Muscle layer of duodenum (tissue), 2 donors: Measurements from ENCODE around the gene CPED1.
A peak's percentile ranks its signal among the peaks of the same experiment; 100 is the strongest.
"Not testable (repeated sequence)": the region's sequence is repeated elsewhere in the genome, so short reads cannot be mapped to it uniquely, and the experiment has no call there.

Experiments used
- H3K27ac ChIP-seq: one replicate; pipeline ENCODE4 v1.7.0; 2013; ENCODE audit warnings: mild to moderate bottlenecking, low read length
- H3K27me3 ChIP-seq: one replicate; pipeline ENCODE4 v1.7.0; 2013; ENCODE audit warnings: low read depth, mild to moderate bottlenecking, control low read depth, low read length
- H3K36me3 ChIP-seq, 2 donors: one replicate each; pipeline ENCODE4 v1.7.0; 2013; ENCODE audit warnings: low read length in 2 of 2, control low read depth in 1 of 2, mild to moderate bottlenecking in 1 of 2; ENCODE audit not compliant: insufficient read depth in 2 of 2, control insufficient read depth in 1 of 2
- H3K4me1 ChIP-seq, 2 donors: one replicate each; pipeline ENCODE4 v1.7.0; 2013; ENCODE audit warnings: low read length in 2 of 2, mild to moderate bottlenecking in 2 of 2, control low read depth in 1 of 2, moderate library complexity in 1 of 2; ENCODE audit not compliant: insufficient read depth in 2 of 2, control insufficient read depth in 1 of 2
- H3K4me3 ChIP-seq, 2 donors: one replicate each; pipeline ENCODE4 v1.7.0; 2013; ENCODE audit warnings: low read length in 2 of 2, low read depth in 1 of 2, mild to moderate bottlenecking in 1 of 2
- H3K9me3 ChIP-seq, 2 donors: one replicate each; pipeline ENCODE4 v1.7.0; 2013; ENCODE audit warnings: low read length in 2 of 2, control low read depth in 1 of 2, mild to moderate bottlenecking in 1 of 2; ENCODE audit not compliant: control insufficient read depth in 1 of 2
- donor health status: healthy.

CPED1 gene

DNA sequence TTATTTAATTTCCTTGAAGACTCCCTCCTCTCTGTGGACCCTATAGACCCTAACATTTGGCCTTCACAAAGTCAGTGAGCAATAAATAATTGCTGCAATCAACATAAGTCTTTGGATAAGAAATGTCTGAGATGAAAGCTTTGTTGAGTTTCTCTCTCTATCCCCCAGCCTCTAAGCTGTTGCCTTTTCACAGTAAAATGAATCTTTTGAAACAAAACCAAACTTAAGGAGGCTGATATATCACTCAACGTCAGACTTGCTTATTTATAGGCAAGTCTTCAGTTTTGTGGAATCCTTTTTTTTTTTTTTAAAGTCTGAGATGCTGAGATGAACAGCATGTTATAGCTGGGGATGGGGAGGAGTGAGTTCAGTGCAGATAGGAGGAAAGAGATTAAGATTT is 10.0 kb downstream of the CPED1 start:
- H3K4me1 ChIP-seq = peaks cover 9 to 42% of the 10 kb centered on the region in 2 donors
- peak overlapping the region; percentile 78 for H3K27ac ChIP-seq
- no peak overlapping the region for H3K4me3 ChIP-seq
- no peaks in the 10 kb centered on the region for H3K9me3 ChIP-seq
- H3K27me3 ChIP-seq = no peaks in the 10 kb centered on the region
- H3K36me3 ChIP-seq = no peaks in the 10 kb centered on the region

DNA sequence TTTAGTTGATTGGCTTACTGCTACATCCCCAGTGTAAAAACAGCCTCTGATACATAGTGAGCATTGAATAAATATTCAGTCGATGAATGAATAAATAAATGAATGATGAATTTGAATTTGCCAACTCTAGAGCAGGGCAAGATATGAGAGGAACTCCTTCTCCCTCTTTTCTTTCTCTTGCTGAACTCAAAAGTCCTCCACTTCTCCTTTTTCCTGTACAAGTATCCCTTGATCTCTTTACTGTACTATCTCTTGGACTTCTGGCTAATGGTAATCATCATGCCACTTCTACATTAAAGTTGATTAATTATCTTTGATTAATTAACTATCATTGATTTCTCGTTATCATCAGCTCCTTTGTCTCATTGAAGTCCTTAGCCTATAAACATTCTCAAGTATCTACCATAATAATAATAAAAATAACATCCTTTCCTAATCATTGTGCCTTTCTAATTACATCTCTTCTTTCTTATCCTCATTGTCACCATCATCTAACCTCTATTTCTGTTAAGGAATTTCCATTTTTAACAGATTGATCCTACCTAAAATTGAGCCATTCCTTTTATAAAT is 10.6 kb downstream of the CPED1 start:
- Histone ChIP-seq H3K4me1 (peaks cover 9 to 41% of the 10 kb centered on the region in 2 donors), H3K9me3 (no peaks in the 10 kb centered on the region), H3K27me3 (no peaks in the 10 kb centered on the region), H3K36me3 (no peaks in the 10 kb centered on the region), H3K4me3 (no peak overlapping the region), H3K27ac (peak overlapping the region; percentile 78)

DNA sequence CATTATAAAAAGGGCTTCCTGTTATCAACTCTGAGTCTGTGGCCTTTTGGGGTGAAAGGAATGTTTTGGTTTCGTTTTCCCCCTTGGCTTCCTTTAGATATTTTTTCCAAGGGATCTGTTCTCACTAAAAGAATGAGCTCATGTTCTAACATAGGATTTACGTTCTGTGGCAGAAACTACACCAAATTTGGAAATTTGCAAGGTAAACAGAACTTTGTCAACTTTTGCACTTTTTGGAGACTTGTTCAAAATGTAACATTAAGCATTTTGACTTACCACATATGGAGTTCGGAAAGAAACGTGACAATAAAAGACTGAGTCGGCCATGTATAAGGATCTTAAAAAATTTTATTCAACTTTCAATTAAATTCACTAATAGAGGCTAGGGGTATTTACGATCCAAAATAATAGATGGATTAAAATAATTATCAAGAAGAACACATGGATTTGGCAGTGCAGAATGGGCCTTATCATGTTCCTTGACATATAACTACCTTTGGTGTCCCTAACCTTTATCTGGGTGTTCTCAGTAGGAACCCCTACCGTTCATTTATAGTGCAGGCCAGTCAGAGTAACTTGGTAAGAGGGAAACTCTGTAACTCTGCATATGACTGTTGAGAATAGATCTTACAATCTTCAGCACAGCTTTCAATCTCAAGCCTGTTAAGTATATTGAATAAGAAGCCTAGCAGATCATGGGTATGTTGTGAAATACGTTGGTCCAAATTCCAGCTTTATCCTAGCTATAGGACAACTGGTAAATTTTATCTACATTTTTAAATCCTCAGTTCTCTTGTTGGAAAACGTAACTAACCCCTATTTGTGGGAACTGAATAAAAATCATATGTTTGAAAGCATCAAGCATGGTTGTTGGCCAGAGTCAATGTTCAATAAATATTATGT is 11.8 kb downstream of the CPED1 start:
- H3K9me3 ChIP-seq = no peaks in the 10 kb centered on the region
- H3K27ac ChIP-seq = peak overlapping the region; percentile 78
- peaks cover 9 to 37% of the 10 kb centered on the region in 2 donors for H3K4me1 ChIP-seq
- H3K4me3 ChIP-seq = peak overlapping the region in 1 of 2 donors; percentile 27
- H3K36me3 ChIP-seq = no peaks in the 10 kb centered on the region
- H3K27me3 ChIP-seq = no peaks in the 10 kb centered on the region

GRCh38 chr7:121001234-121001906 is 12.9 kb downstream of the CPED1 start:
- peak overlapping the region; percentile 78 for H3K27ac ChIP-seq
- H3K27me3 ChIP-seq = no peaks in the 10 kb centered on the region
- H3K9me3 ChIP-seq = no peaks in the 10 kb centered on the region
- no peaks in the 10 kb centered on the region for H3K36me3 ChIP-seq
- H3K4me1 ChIP-seq = peaks cover 9 to 38% of the 10 kb centered on the region in 2 donors
- H3K4me3 ChIP-seq = no peak overlapping the region

- H3K4me1 ChIP-seq = peaks cover 9 to 37% of the 10 kb centered on the region in 2 donors
- H3K9me3 ChIP-seq = no peaks in the 10 kb centered on the region
- H3K4me3 ChIP-seq = no peak overlapping the region
- H3K36me3 ChIP-seq = no peaks in the 10 kb centered on the region
- H3K27ac ChIP-seq = peak overlapping the region; percentile 3
- H3K27me3 ChIP-seq = no peaks in the 10 kb centered on the region
Measured at GRCh38 chr7:121002048-121002756, 13.7 kb downstream of the CPED1 start.

GRCh38 chr7:121002757-121003200 is 14.3 kb downstream of the CPED1 start:
- H3K36me3 ChIP-seq = no peaks in the 10 kb centered on the region
- no peaks in the 10 kb centered on the region for H3K9me3 ChIP-seq
- no peaks in the 10 kb centered on the region for H3K27me3 ChIP-seq
- H3K27ac ChIP-seq = peak overlapping the region; percentile 3
- no peak overlapping the region for H3K4me3 ChIP-seq
- H3K4me1 ChIP-seq = peaks cover 9 to 33% of the 10 kb centered on the region in 2 donors

DNA sequence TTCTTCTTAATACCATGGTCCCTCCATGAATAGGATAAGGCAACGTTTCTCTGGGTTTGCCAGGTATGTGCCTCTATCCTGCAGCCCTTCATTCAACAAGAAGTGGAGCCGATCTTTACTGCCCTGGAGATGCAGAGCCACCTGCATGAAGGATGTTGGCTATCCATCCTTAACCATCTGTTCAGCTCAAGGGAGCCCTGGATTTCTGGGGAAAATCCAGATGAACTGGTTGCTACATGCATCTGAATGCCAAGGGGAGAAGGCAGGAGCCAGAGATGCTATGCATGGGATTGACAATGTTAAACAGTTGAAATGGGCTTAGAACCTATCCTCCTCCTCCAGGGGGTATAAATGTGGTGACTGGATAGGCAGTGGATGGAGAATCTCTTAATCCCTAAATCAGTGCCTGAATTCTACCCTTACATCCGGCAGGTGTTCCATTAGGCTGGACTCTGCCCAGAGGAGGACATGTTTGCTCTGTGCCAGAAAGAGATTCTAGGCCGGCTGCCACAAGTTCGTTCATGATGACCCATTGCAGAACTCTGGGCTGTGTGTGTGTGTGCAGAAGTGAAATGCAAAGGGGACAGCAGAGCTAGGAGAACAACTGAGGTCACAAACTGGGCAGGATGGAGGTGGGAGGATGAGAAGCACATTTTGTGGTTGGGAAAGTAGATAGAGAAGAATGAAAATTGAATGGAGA is 15.6 kb downstream of the CPED1 start:
- H3K36me3 ChIP-seq = no peaks in the 10 kb centered on the region
- peaks cover 5 to 26% of the 10 kb centered on the region in 2 donors for H3K4me1 ChIP-seq
- H3K9me3 ChIP-seq = no peaks in the 10 kb centered on the region
- H3K4me3 ChIP-seq = no peak overlapping the region
- no peaks in the 10 kb centered on the region for H3K27me3 ChIP-seq
- no peak overlapping the region for H3K27ac ChIP-seq

GRCh38 chr7:121005058-121005457 is 16.5 kb downstream of the CPED1 start:
- not testable (repeated sequence) for H3K36me3 ChIP-seq, H3K27ac ChIP-seq, H3K9me3 ChIP-seq, H3K27me3 ChIP-seq, H3K4me3 ChIP-seq
- peaks cover 2 to 25% of the 10 kb centered on the region in 2 donors for H3K4me1 ChIP-seq

DNA sequence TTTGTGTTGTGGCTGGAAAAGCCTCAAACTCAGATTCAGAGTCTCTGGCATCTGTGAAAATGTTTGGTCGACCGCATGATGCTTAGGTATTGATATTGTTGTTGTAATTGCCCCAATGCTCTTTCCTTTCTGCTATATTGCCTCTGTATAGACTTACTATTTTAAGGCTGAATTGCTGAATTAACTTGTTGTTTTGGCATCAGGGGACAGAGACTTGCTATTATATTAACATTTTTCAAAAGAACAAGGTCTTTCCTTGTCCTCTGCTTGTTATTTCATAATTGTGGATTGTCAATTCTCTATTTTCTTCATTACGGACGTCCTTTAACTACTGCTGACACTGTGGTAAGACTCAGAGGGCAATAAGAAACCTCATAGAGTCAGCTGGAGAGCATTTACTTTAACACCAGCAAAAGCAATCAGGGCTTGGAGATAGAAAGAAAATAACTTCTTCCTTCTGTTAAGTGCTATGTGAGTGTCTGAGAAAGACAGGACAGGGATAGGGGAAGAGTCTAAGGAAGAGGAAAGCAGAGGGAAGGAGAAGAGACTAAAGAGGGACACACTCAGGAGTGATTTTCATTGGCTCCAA is 17.6 kb downstream of the CPED1 start:
- Histone ChIP-seq H3K27me3 (no peaks in the 10 kb centered on the region), H3K4me3 (no peak overlapping the region), H3K9me3 (no peaks in the 10 kb centered on the region), H3K36me3 (no peaks in the 10 kb centered on the region), H3K27ac (peak overlapping the region; percentile 17), H3K4me1 (peaks cover 0 to 25% of the 10 kb centered on the region in 2 donors)

GRCh38 chr7:121006711-121007315 is 18.3 kb downstream of the CPED1 start:
- Histone ChIP-seq H3K4me3 (no peak overlapping the region), H3K9me3 (no peaks in the 10 kb centered on the region), H3K4me1 (peaks cover 0 to 23% of the 10 kb centered on the region in 2 donors), H3K27me3 (no peaks in the 10 kb centered on the region), H3K27ac (peak overlapping the region; percentile 17), H3K36me3 (no peaks in the 10 kb centered on the region)
